K562 (cell line): ENCODE data around the gene ARHGAP26. TPM values are rescaled to one million over a fixed set of nuclear protein-coding genes. Genes with fewer than 3 reads are reported as not detected.
A peak's percentile ranks its signal among the peaks of the same experiment; 100 is the strongest.

ENCODE experiments used
- ETV5 ChIP-seq: sonication (generic); formaldehyde crosslinking; IDR thresholded peaks from 2 replicates; pipeline ENCODE4 v1.4.0; 2020; ENCODE audit warnings: low read depth, mild to moderate bottlenecking, missing genetic modification reagents
- FOS ChIP-seq: IDR thresholded peaks from 3 replicates; pipeline ENCODE4 v1.6.1; 2011; ENCODE audit not compliant: insufficient read length; ENCODE audit errors: extremely low read depth
- MTA3 ChIP-seq: fragments of 450-650 bp; formaldehyde crosslinking; IDR thresholded peaks from 2 replicates; pipeline ENCODE4 v1.6.1; 2017; ENCODE audit warnings: mild to moderate bottlenecking, borderline replicate concordance
- NELFE ChIP-seq: IDR thresholded peaks from 2 replicates; pipeline ENCODE4 v1.6.1; 2011; ENCODE audit warnings: mild to moderate bottlenecking; ENCODE audit not compliant: insufficient read depth, insufficient read length
- POLR2A ChIP-seq: fragments of 450-650 bp; conservative IDR thresholded peaks from 2 replicates; pipeline ENCODE4 v1.6.1; 2016
- RBBP5 ChIP-seq: fragments of 200-600 bp; sonication (generic); IDR thresholded peaks from 2 replicates; pipeline ENCODE4 v1.6.1; 2012; ENCODE audit warnings: borderline replicate concordance, mild to moderate bottlenecking, low read length, control low read depth, inconsistent platforms; ENCODE audit not compliant: insufficient read depth, poor library complexity, severe bottlenecking
- SMARCC2 ChIP-seq: fragments of 450-650 bp; IDR thresholded peaks from 2 replicates; pipeline ENCODE4 v1.6.1; 2017; ENCODE audit warnings: antibody characterized with exemption, moderate library complexity, mild to moderate bottlenecking, low read depth
- STAT5A ChIP-seq: IDR thresholded peaks from 2 replicates; pipeline ENCODE4 v1.6.1; 2012; ENCODE audit warnings: low read length, inconsistent platforms, borderline replicate concordance
- TRIM24 ChIP-seq, 2 experiments: fragments of 450-650 bp; IDR thresholded peaks; 2 replicates each; pipeline ENCODE4 v1.6.1; 2016
- TRIM28 ChIP-seq: fragments of 450-650 bp; IDR thresholded peaks from 2 replicates; pipeline ENCODE4 v1.6.1; 2017
- ZBTB17 ChIP-seq: fragments of 450-650 bp; formaldehyde crosslinking; IDR thresholded peaks from 2 replicates; pipeline ENCODE4 v1.4.0; 2020; ENCODE audit warnings: mild to moderate bottlenecking
- ZNF282 ChIP-seq: sonication (generic); formaldehyde crosslinking; IDR thresholded peaks from 2 replicates; pipeline ENCODE4 v1.8.1; 2023; ENCODE audit warnings: missing genetic modification reagents
- ZNF778 ChIP-seq: fragments of 450-650 bp; formaldehyde crosslinking; IDR thresholded peaks from 2 replicates; pipeline ENCODE4 v1.4.0; 2020; ENCODE audit warnings: mild to moderate bottlenecking, moderate library complexity
- polyA plus RNA-seq, 8 experiments: library from polyadenylated mRNA; depleted of rRNA in 4 of 8; stranded (reverse) in 5 of 8; unstranded in 3 of 8; fragments of >200 nt; fragmentation: Nextera tagmentation in 2 of 8; fragmentation: Illumina TruSeq in 1 of 8; extraction: Ambion mirVana in 2 of 8; extraction: Trizol in 1 of 8; gene quantifications; 2 replicates each; pipeline versions ENCODE4 v1.2.1 to v1.2.3, GENCODE V29; 2011 to 2014; ENCODE audit warnings: inconsistent platforms in 1 of 8, missing spikeins in 1 of 8
- total RNA-seq, 7 experiments: library from RNA; depleted of rRNA in 6 of 7; stranded (reverse); fragments of >200 nt in 6 of 7; fragmentation: Illumina TruSeq in 2 of 7; extraction: Trizol in 2 of 7; gene quantifications; 2 replicates each; pipeline versions ENCODE4 v1.2.1 to v1.2.3, GENCODE V29; 2011 to 2021; ENCODE audit warnings: low replicate concordance in 1 of 7
- TF ChIP-seq, protein P1 (sequence below): fragments of 250-450 bp; sonication (Bioruptor Pico); IDR thresholded peaks from 2 replicates; pipeline ENCODE4 v1.5.0; 2020; ENCODE audit warnings: mild to moderate bottlenecking, borderline replicate concordance
- TF ChIP-seq, protein P2 (sequence below): sonication (generic); formaldehyde crosslinking; IDR thresholded peaks from 2 replicates; pipeline ENCODE4 v1.8.1; 2022; ENCODE audit warnings: missing genetic modification reagents
- TF ChIP-seq, protein P3 (sequence below): fragments of 250-450 bp; sonication (Bioruptor Pico); IDR thresholded peaks from 2 replicates; pipeline ENCODE4 v1.8.0; 2022; ENCODE audit warnings: moderate library complexity, mild to moderate bottlenecking, inconsistent platforms
- TF ChIP-seq, protein P4 (sequence below), 2 experiments: fragments of 450-650 bp in 1 of 2; sonication (generic) in 1 of 2; formaldehyde crosslinking; conservative IDR thresholded peaks; 2 replicates each; pipeline versions ENCODE4 v1.4.0 to v1.8.1; 2020 to 2022; ENCODE audit warnings: mild to moderate bottlenecking in 1 of 2, missing genetic modification reagents in 1 of 2
- TF ChIP-seq, protein P5 (sequence below): fragments of 450-650 bp; formaldehyde crosslinking; IDR thresholded peaks from 2 replicates; pipeline ENCODE4 v1.4.0; 2022; ENCODE audit warnings: missing genetic modification characterization
- TF ChIP-seq, protein P6 (sequence below): IDR thresholded peaks from 3 replicates; pipeline ENCODE4 v1.6.1; 2011; ENCODE audit warnings: borderline replicate concordance, mild to moderate bottlenecking, moderate library complexity; ENCODE audit not compliant: insufficient read length; ENCODE audit errors: extremely low read depth

The ARHGAP26 gene
- total and polyA plus RNA-seq, 9 of the 15 experiments (the other 6 are each of a cell fraction or from before 2014, with no cell fraction given), result 0.13 to 1.1 (median 0.55) TPM

DNA sequence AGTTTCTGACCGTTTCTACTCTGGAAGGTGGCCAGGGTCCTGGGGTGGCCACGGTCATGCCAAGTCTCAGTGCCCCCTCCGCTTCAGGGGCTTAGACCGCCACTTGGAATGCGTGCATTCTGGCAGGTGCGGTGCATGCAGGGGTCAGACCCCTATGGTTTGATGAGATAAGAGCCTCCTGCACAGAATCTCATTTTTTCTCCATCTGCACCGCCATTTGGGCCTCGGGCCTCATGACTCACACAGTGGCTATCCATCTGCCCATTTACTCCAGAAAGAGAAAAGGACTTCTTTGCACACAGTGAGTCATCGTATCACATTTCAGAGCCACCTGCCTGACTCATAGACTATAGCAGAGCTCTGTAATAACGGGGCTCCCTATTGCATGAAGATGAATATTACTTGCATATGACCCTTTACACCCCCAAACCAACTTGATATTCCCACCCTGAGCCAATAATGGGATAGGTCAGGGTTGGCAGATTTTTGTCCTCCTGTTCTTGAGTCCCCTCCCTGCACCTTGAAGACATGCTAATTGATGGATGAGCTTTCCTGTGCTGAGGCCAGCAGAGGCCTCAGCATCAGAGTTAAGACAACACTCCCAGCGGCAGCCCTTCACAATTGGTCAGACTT lies 475.9 kb downstream of the ARHGAP26 start (continued):
- TF ChIP-seq FOS, result peak; percentile 78
- TF ChIP-seq TRIM24 (IDR thresholded peaks at IDR 0.05), result peak; percentile 90 to 91
- TF ChIP-seq, protein P1, sequence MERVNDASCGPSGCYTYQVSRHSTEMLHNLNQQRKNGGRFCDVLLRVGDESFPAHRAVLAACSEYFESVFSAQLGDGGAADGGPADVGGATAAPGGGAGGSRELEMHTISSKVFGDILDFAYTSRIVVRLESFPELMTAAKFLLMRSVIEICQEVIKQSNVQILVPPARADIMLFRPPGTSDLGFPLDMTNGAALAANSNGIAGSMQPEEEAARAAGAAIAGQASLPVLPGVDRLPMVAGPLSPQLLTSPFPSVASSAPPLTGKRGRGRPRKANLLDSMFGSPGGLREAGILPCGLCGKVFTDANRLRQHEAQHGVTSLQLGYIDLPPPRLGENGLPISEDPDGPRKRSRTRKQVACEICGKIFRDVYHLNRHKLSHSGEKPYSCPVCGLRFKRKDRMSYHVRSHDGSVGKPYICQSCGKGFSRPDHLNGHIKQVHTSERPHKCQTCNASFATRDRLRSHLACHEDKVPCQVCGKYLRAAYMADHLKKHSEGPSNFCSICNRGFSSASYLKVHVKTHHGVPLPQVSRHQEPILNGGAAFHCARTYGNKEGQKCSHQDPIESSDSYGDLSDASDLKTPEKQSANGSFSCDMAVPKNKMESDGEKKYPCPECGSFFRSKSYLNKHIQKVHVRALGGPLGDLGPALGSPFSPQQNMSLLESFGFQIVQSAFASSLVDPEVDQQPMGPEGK (CRISPR knock-in tag), result no peak
- TF ChIP-seq POLR2A, result no peak
- TF ChIP-seq STAT5A, result peak; percentile 72
- no peak for TF ChIP-seq TRIM28
- TF ChIP-seq ETV5, result no peak
- no peak for TF ChIP-seq ZBTB17 (CRISPR knock-in tag)
- TF ChIP-seq, protein P2, sequence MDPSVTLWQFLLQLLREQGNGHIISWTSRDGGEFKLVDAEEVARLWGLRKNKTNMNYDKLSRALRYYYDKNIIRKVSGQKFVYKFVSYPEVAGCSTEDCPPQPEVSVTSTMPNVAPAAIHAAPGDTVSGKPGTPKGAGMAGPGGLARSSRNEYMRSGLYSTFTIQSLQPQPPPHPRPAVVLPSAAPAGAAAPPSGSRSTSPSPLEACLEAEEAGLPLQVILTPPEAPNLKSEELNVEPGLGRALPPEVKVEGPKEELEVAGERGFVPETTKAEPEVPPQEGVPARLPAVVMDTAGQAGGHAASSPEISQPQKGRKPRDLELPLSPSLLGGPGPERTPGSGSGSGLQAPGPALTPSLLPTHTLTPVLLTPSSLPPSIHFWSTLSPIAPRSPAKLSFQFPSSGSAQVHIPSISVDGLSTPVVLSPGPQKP (CRISPR knock-in tag), result no peak
- TF ChIP-seq, protein P3, sequence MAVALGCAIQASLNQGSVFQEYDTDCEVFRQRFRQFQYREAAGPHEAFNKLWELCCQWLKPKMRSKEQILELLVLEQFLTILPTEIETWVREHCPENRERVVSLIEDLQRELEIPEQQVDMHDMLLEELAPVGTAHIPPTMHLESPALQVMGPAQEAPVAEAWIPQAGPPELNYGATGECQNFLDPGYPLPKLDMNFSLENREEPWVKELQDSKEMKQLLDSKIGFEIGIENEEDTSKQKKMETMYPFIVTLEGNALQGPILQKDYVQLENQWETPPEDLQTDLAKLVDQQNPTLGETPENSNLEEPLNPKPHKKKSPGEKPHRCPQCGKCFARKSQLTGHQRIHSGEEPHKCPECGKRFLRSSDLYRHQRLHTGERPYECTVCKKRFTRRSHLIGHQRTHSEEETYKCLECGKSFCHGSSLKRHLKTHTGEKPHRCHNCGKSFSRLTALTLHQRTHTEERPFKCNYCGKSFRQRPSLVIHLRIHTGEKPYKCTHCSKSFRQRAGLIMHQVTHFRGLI (CRISPR knock-in tag), result no peak
- TF ChIP-seq, protein P4, sequence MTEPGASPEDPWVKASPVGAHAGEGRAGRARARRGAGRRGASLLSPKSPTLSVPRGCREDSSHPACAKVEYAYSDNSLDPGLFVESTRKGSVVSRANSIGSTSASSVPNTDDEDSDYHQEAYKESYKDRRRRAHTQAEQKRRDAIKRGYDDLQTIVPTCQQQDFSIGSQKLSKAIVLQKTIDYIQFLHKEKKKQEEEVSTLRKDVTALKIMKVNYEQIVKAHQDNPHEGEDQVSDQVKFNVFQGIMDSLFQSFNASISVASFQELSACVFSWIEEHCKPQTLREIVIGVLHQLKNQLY (CRISPR knock-in tag; conservative IDR thresholded peaks at IDR 0.05), result no peak
- peak; percentile 31 for TF ChIP-seq RBBP5
- no peak for TF ChIP-seq ZNF778 (CRISPR knock-in tag)
- TF ChIP-seq, protein P5, sequence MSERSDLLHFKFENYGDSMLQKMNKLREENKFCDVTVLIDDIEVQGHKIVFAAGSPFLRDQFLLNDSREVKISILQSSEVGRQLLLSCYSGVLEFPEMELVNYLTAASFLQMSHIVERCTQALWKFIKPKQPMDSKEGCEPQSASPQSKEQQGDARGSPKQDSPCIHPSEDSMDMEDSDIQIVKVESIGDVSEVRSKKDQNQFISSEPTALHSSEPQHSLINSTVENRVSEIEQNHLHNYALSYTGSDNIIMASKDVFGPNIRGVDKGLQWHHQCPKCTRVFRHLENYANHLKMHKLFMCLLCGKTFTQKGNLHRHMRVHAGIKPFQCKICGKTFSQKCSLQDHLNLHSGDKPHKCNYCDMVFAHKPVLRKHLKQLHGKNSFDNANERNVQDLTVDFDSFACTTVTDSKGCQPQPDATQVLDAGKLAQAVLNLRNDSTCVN (CRISPR knock-in tag), result no peak
- TF ChIP-seq, protein P6, sequence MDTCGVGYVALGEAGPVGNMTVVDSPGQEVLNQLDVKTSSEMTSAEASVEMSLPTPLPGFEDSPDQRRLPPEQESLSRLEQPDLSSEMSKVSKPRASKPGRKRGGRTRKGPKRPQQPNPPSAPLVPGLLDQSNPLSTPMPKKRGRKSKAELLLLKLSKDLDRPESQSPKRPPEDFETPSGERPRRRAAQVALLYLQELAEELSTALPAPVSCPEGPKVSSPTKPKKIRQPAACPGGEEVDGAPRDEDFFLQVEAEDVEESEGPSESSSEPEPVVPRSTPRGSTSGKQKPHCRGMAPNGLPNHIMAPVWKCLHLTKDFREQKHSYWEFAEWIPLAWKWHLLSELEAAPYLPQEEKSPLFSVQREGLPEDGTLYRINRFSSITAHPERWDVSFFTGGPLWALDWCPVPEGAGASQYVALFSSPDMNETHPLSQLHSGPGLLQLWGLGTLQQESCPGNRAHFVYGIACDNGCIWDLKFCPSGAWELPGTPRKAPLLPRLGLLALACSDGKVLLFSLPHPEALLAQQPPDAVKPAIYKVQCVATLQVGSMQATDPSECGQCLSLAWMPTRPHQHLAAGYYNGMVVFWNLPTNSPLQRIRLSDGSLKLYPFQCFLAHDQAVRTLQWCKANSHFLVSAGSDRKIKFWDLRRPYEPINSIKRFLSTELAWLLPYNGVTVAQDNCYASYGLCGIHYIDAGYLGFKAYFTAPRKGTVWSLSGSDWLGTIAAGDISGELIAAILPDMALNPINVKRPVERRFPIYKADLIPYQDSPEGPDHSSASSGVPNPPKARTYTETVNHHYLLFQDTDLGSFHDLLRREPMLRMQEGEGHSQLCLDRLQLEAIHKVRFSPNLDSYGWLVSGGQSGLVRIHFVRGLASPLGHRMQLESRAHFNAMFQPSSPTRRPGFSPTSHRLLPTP, result no peak
- peak; percentile 43; the same call in 1 of the 2 replicates for TF ChIP-seq MTA3
- TF ChIP-seq SMARCC2, result peak; percentile 91
- TF ChIP-seq ZNF282 (CRISPR knock-in tag), result no peak
- no peak for TF ChIP-seq NELFE
